K562 (cell line): ENCODE measurements around the gene ELK4. TPM values are rescaled to one million over a fixed set of nuclear protein-coding genes. Genes with fewer than 3 reads are reported as not detected.

ENCODE experiments used
- ATAC-seq: fragments of 200-7000 bp; cut with Tn5 transposase; 3 replicates; pipeline ENCODE4 v1.9.1; 2020; ENCODE audit warnings: moderate library complexity
- BruUV-seq: library from RNA; stranded (reverse); fragments of 400-500 nt; replicated peaks from 2 replicates; lab custom pipeline; 2021; lab: Mats Ljungman, UMichigan
- CTCF ChIA-PET: fragments of 300-600 bp; formaldehyde crosslinking; extraction: SDS; loops from one replicate; lab custom pipeline; 2021; ENCODE audit warnings: low intra/inter-chr PET ratio; lab: Yijun Ruan, JAX
- POLR2A ChIA-PET: fragments of 300-600, 350-650 bp; sonication (Branson Sonifier 250); formaldehyde crosslinking; extraction: SDS; loops from one replicate; lab custom pipeline; 2021; ENCODE audit warnings: antibody characterized with exemption, inconsistent platforms; lab: Yijun Ruan, JAX
- DNase-seq, 4 experiments: peaks; one replicate each; pipeline versions ENCODE4 v3.0.0 to v3.0.0-alpha.2; 2011 to 2018; ENCODE audit warnings: low spot score in 3 of 4, mixed read lengths in 3 of 4; ENCODE audit errors: extremely low read depth in 1 of 4
- FAIRE-seq: peaks from 2 replicates; lab custom pipeline; 2011; peaks lifted over from hg19 to GRCh38; lab: Jason Lieb, UNC
- H2AFZ ChIP-seq: 2 replicates; pipeline ENCODE4 v1.6.0; 2011; ENCODE audit warnings: low read depth, low read length, control low read depth, inconsistent platforms
- H3K27ac ChIP-seq: fragments of 200-600 bp; 3 replicates; pipeline ENCODE4 v1.8.0; 2011; ENCODE audit warnings: low read depth, mild to moderate bottlenecking, control low read depth, inconsistent platforms, low read length, moderate library complexity, mixed read lengths; ENCODE audit errors: extremely low read depth
- H3K27me3 ChIP-seq, 2 experiments: fragments of 300-600 bp in 1 of 2; 2 replicates in 1 of 2; 3 replicates in 1 of 2; pipeline versions ENCODE4 v1.6.0 to v1.8.0; 2011; ENCODE audit warnings: inconsistent platforms in 2 of 2, low read length in 2 of 2, mild to moderate bottlenecking in 1 of 2, mixed read lengths in 1 of 2, moderate library complexity in 1 of 2; ENCODE audit not compliant: control insufficient read depth in 2 of 2, insufficient read depth in 2 of 2
- H3K36me3 ChIP-seq: fragments of 300-600 bp; 3 replicates; pipeline ENCODE4 v1.8.0; 2011; ENCODE audit warnings: mild to moderate bottlenecking, low read length, inconsistent platforms; ENCODE audit not compliant: control insufficient read depth, insufficient read depth
- H3K4me1 ChIP-seq, 2 experiments: fragments of 200-600 bp in 1 of 2; replicated peaks in 1 of 2; 2 replicates in 1 of 2; 3 replicates in 1 of 2; pipeline versions ENCODE4 v1.5.1 to v1.8.0; 2011; ENCODE audit warnings: inconsistent platforms in 2 of 2, low read length in 2 of 2, mild to moderate bottlenecking in 1 of 2, mixed read lengths in 1 of 2, moderate library complexity in 1 of 2; ENCODE audit not compliant: control insufficient read depth in 2 of 2, insufficient read depth in 2 of 2
- H3K4me2 ChIP-seq: 2 replicates; pipeline ENCODE4 v1.6.1; 2011; ENCODE audit warnings: low read length, control low read depth, inconsistent platforms, mixed read lengths; ENCODE audit not compliant: insufficient read depth
- H3K4me3 ChIP-seq: fragments of 200-600 bp; sonication (generic), shearing (Covaris generic); 2 replicates; pipeline ENCODE4 v1.5.1; 2016; ENCODE audit warnings: control low read depth, inconsistent platforms
- H3K79me2 ChIP-seq: fragments of 200-600 bp; 3 replicates; pipeline ENCODE4 v1.8.0; 2011; ENCODE audit warnings: low read length, inconsistent platforms; ENCODE audit not compliant: control insufficient read depth, insufficient read depth
- H3K9ac ChIP-seq, 2 experiments: 2 replicates each; pipeline versions ENCODE4 v1.6.0 to v1.6.1; 2011; ENCODE audit warnings: low read depth in 2 of 2, low read length in 2 of 2, control low read depth in 1 of 2, inconsistent platforms in 1 of 2, mild to moderate bottlenecking in 1 of 2, mixed read lengths in 1 of 2; ENCODE audit not compliant: insufficient read depth in 1 of 2
- H3K9me1 ChIP-seq: one replicate; pipeline ENCODE4 v1.6.0; 2011; ENCODE audit warnings: inconsistent platforms, mild to moderate bottlenecking, low read length, moderate library complexity; ENCODE audit not compliant: control insufficient read depth, insufficient read depth
- H3K9me3 ChIP-seq: replicated peaks from 2 replicates; pipeline ENCODE4 v1.5.1; 2011; ENCODE audit warnings: low read depth, low read length, inconsistent platforms; ENCODE audit not compliant: control insufficient read depth, insufficient read depth
- H4K20me1 ChIP-seq: replicated peaks from 2 replicates; pipeline ENCODE4 v1.6.1; 2011; ENCODE audit warnings: low read length, inconsistent platforms, mixed read lengths; ENCODE audit not compliant: control insufficient read depth, insufficient read depth
- CAMTA2 ChIP-seq: fragments of 250-450 bp; sonication (Bioruptor Pico); conservative IDR thresholded peaks from 2 replicates; pipeline ENCODE4 v1.5.1; 2022
- CREM ChIP-seq: IDR thresholded peaks from 2 replicates; pipeline ENCODE4 v1.6.1; 2014; ENCODE audit warnings: antibody characterized with exemption, low read depth
- CTBP1 ChIP-seq: fragments of 450-650 bp; IDR thresholded peaks from 2 replicates; pipeline ENCODE4 v1.6.1; 2016; ENCODE audit warnings: borderline replicate concordance
- E2F6 ChIP-seq, 2 experiments: IDR thresholded peaks; 2 replicates each; pipeline ENCODE4 v1.6.1; 2011; ENCODE audit warnings: borderline replicate concordance in 1 of 2, control low read depth in 1 of 2, low read depth in 1 of 2, low read length in 1 of 2, mild to moderate bottlenecking in 1 of 2, mixed read lengths in 1 of 2, moderate library complexity in 1 of 2; ENCODE audit not compliant: insufficient read depth in 1 of 2, insufficient read length in 1 of 2, poor library complexity in 1 of 2, severe bottlenecking in 1 of 2; ENCODE audit errors: extremely low read depth in 1 of 2
- FOS ChIP-seq: IDR thresholded peaks from 3 replicates; pipeline ENCODE4 v1.6.1; 2011; ENCODE audit not compliant: insufficient read length; ENCODE audit errors: extremely low read depth
- NEUROD1 ChIP-seq: fragments of 150-350 bp; IDR thresholded peaks from 2 replicates; pipeline ENCODE4 v1.6.1; 2014; ENCODE audit warnings: borderline replicate concordance, low read length, low read depth; ENCODE audit not compliant: partially characterized antibody
- SRSF9 ChIP-seq: fragments of 200-400 bp; formaldehyde crosslinking; IDR thresholded peaks from 2 replicates; pipeline ENCODE4 v1.6.1; 2017; ENCODE audit warnings: low read depth, low read length, borderline replicate concordance
- TARDBP ChIP-seq: fragments of 450-650 bp; IDR thresholded peaks from 2 replicates; pipeline ENCODE4 v1.6.1; 2016
- ZBTB2 ChIP-seq: fragments of 450-650 bp; IDR thresholded peaks from 2 replicates; pipeline ENCODE4 v1.6.1; 2016; ENCODE audit warnings: antibody characterized with exemption
- ZFP1 ChIP-seq: fragments of 450-650 bp; formaldehyde crosslinking; IDR thresholded peaks from 2 replicates; pipeline ENCODE4 v1.4.0; 2020; ENCODE audit warnings: mild to moderate bottlenecking, mixed read lengths
- ZNF217 ChIP-seq: sonication (generic); formaldehyde crosslinking; IDR thresholded peaks from 2 replicates; pipeline ENCODE4 v1.8.0; 2022; ENCODE audit warnings: mild to moderate bottlenecking, missing genetic modification reagents
- ZNF507 ChIP-seq: conservative IDR thresholded peaks from 2 replicates; pipeline ENCODE4 v1.6.1; 2017; ENCODE audit warnings: missing genetic modification characterization, missing compliant biosample characterization
- ZNF77 ChIP-seq: fragments of 250-450 bp; sonication (Bioruptor Pico); IDR thresholded peaks from 2 replicates; pipeline ENCODE4 v1.5.0; 2020
- WGBS: fragments of 100-300 bp; shearing (Covaris generic); methylation state at CpG from one replicate; pipeline ENCODE4 v1.1.6; 2016; ENCODE audit warnings: low coverage, mixed read lengths; ENCODE audit not compliant: insufficient coverage; ENCODE audit errors: missing lambda C conversion rate; 5-methylcytosine and 5-hydroxymethylcytosine counted together
- in situ Hi-C: fragments of 300-500 bp; cut with MboI; formaldehyde crosslinking; loops from 4 replicates; pipeline ENCODE4 v1.15.0; 2018; ENCODE audit warnings: inconsistent platforms, mixed read lengths
- intact Hi-C: fragments of 100-400 bp; cut with micrococcal nuclease; formaldehyde crosslinking; loops from 2 replicates; pipeline ENCODE4 v1.14.2; 2022
- polyA plus RNA-seq, 8 experiments: library from polyadenylated mRNA; depleted of rRNA in 4 of 8; stranded (reverse) in 5 of 8; unstranded in 3 of 8; fragments of >200 nt; fragmentation: Nextera tagmentation in 2 of 8; fragmentation: Illumina TruSeq in 1 of 8; extraction: Ambion mirVana in 2 of 8; extraction: Trizol in 1 of 8; gene quantifications; 2 replicates each; pipeline versions ENCODE4 v1.2.1 to v1.2.3, GENCODE V29; 2011 to 2014; ENCODE audit warnings: inconsistent platforms in 1 of 8, missing spikeins in 1 of 8
- total RNA-seq, 7 experiments: library from RNA; depleted of rRNA in 6 of 7; stranded (reverse); fragments of >200 nt in 6 of 7; fragmentation: Illumina TruSeq in 2 of 7; extraction: Trizol in 2 of 7; gene quantifications; 2 replicates each; pipeline versions ENCODE4 v1.2.1 to v1.2.3, GENCODE V29; 2011 to 2021; ENCODE audit warnings: low replicate concordance in 1 of 7
- TF ChIP-seq, protein P1 (sequence below): sonication (generic); formaldehyde crosslinking; IDR thresholded peaks from 2 replicates; pipeline ENCODE4 v1.8.1; 2023; ENCODE audit warnings: mild to moderate bottlenecking, missing genetic modification reagents

ELK4 gene
- total and polyA plus RNA-seq, 9 of the 15 experiments (the other 6 are each of a cell fraction or from before 2014, with no cell fraction given) = 2.0 to 21.7 (median 9.2) TPM

- TF ChIP-seq TARDBP (no peak), ZNF507 (tag) (no peak), ZNF77 (CRISPR knock-in tag) (no peak), CREM (no peak), CAMTA2 (CRISPR knock-in tag) (no peak), ZBTB2 (no peak), ZFP1 (no peak), ZNF217 (no peak), CTBP1 (no peak), FOS (no peak), NEUROD1 (no peak), E2F6 (IDR thresholded peaks at IDR 0.05; ENCODE audit: borderline replicate concordance in 1 of 2, extremely low read depth in 1 of 2, insufficient read depth in 1 of 2, insufficient read length in 1 of 2, low read depth in 1 of 2, low read length in 1 of 2, poor library complexity in 1 of 2, severe bottlenecking in 1 of 2) (no peak), SRSF9 (no peak)
- TF ChIP-seq, protein P1, sequence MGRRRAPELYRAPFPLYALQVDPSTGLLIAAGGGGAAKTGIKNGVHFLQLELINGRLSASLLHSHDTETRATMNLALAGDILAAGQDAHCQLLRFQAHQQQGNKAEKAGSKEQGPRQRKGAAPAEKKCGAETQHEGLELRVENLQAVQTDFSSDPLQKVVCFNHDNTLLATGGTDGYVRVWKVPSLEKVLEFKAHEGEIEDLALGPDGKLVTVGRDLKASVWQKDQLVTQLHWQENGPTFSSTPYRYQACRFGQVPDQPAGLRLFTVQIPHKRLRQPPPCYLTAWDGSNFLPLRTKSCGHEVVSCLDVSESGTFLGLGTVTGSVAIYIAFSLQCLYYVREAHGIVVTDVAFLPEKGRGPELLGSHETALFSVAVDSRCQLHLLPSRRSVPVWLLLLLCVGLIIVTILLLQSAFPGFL (CRISPR knock-in tag) = no peak
- Histone ChIP-seq H3K79me2 (no peaks in the 10 kb centered on the region), H3K9me1 (no peaks in the 10 kb centered on the region), H3K36me3 (no peaks in the 10 kb centered on the region), H3K4me2 (no peak overlapping the region), H3K27me3 (no peaks in the 10 kb centered on the region), H3K9me3 (no peaks in the 10 kb centered on the region), H2AFZ (no peak overlapping the region), H3K9ac (no peak overlapping the region), H3K4me1 (peaks cover 32 to 37% of the 10 kb centered on the region in 2 experiments), H3K4me3 (no peak overlapping the region), H3K27ac (no peak overlapping the region), H4K20me1 (no peaks in the 10 kb centered on the region; the same call in none of the 2 replicates)
- ATAC-seq = no peak
- no peak for FAIRE-seq
- in situ Hi-C loops (no loop called here), intact Hi-C loops (loop anchor here (10.0 kb wide), 1 partner anchor 428 kb away; no protein-coding TSS in a partner anchor)
- BruUV-seq = no TSS peak
- ChIA-PET CTCF (no interaction called here), POLR2A (interaction anchor here (1.1 kb wide), 1 partner anchor 35 kb away, joined by 3 read pairs; no protein-coding TSS in a partner anchor)
- 50% methylated on average over 3 of the region's 3 CpGs for WGBS
- no peak for DNase-seq
Observed at GRCh38 chr1:205676597-205676996, 44.8 kb upstream of the ELK4 start.
